CD4-positive, alpha-beta T cell treated with Interleukin-17A for 1 hour (primary cell): Measurements from ENCODE around the gene RAB3GAP2.
"Not testable (repeated sequence)": the region's sequence is repeated elsewhere in the genome, so short reads cannot be mapped to it uniquely, and the experiment has no call there.

ENCODE experiments used
- DNase-seq: peaks from one replicate; pipeline ENCODE4 v3.0.0-alpha.2; 2020

Gene RAB3GAP2

GRCh38 chr1:220129479-220130210 lies 142.6 kb downstream of the RAB3GAP2 start:
- no peak for DNase-seq

- no peak for DNase-seq
Measured at GRCh38 chr1:220127076-220127475, 145.2 kb downstream of the RAB3GAP2 start.

- DNase-seq: no peak
Measured at GRCh38 chr1:220124542-220124941, 147.7 kb downstream of the RAB3GAP2 start.

GRCh38 chr1:220123889-220124288 lies 148.4 kb downstream of the RAB3GAP2 start:
- peak; percentile 14 for DNase-seq

GRCh38 chr1:220123066-220123465 lies 149.2 kb downstream of the RAB3GAP2 start:
- DNase-seq: no peak

GRCh38 chr1:220121791-220122530 lies 150.3 kb downstream of the RAB3GAP2 start:
- DNase-seq: no peak

- DNase-seq: no peak
Measured at GRCh38 chr1:220119043-220119512, 153.2 kb downstream of the RAB3GAP2 start.

- peak; percentile 69 for DNase-seq
Measured at GRCh38 chr1:220113136-220113695, 159.0 kb downstream of the RAB3GAP2 start.

GRCh38 chr1:220112600-220112999 lies 159.7 kb downstream of the RAB3GAP2 start:
- DNase-seq: not testable (repeated sequence)

GRCh38 chr1:220110473-220110872 lies 161.8 kb downstream of the RAB3GAP2 start:
- not testable (repeated sequence) for DNase-seq

- DNase-seq: no peak
Measured at GRCh38 chr1:220099826-220100225, 172.4 kb downstream of the RAB3GAP2 start.
